Measurements from ENCODE around the gene RP9.

The RP9 gene

GRCh38 chr7:33076737-33077136, 32.5 kb downstream of the RP9 start (continued):
- TF ChIP-seq ZNF10 (tag by site-specific recombination; IDR thresholded peaks at IDR 0.05) (no peak), HIC1 (tag by site-specific recombination; IDR thresholded peaks at IDR 0.05) (no peak), BCL11A (tag by site-specific recombination; IDR thresholded peaks at IDR 0.05; ENCODE audit: low read depth) (no peak), ZNF580 (tag by site-specific recombination; IDR thresholded peaks at IDR 0.05) (no peak), ZNF169 (tag by site-specific recombination; IDR thresholded peaks at IDR 0.05) (no peak), ZNF155 (tag by site-specific recombination; IDR thresholded peaks at IDR 0.05) (no peak), RBAK (tag by site-specific recombination; IDR thresholded peaks at IDR 0.05) (no peak), SETDB1 (IDR thresholded peaks at IDR 0.05; ENCODE audit: insufficient read length, low read length) (no peak), ELK4 (IDR thresholded peaks at IDR 0.05; ENCODE audit: borderline replicate concordance, low read depth, low read length) (no peak), ZNF138 (tag by site-specific recombination; IDR thresholded peaks at IDR 0.05; ENCODE audit: borderline replicate concordance) (no peak)

GRCh38 chr7:33075818-33076518, 33.2 kb downstream of the RP9 start:
- no peak overlapping the region for H3K4me3 ChIP-seq (ENCODE audit: low read depth, low read length)
- H3K9me3 ChIP-seq (ENCODE audit: control insufficient read depth, insufficient read depth, low read depth, low read length) = no peaks in the 10 kb centered on the region
- POLR2A ChIA-PET = no interaction called here
- CTCF ChIA-PET = interaction anchor here (0.6 kb wide), 1 partner anchor 46 kb away, joined by 4 read pairs; no protein-coding TSS in a partner anchor
- H3K4me1 ChIP-seq (ENCODE audit: control insufficient read depth, insufficient read depth, low read length) = no peaks in the 10 kb centered on the region
- H3K36me3 ChIP-seq (ENCODE audit: control insufficient read depth in 2 of 2, insufficient read depth in 1 of 2, low read length in 2 of 2) = no peaks in the 10 kb centered on the region
- no peak overlapping the region for H3K27ac ChIP-seq (ENCODE audit: extremely low read depth, low read depth, low read length)
- TF ChIP-seq ZNF792 (tag by site-specific recombination; IDR thresholded peaks at IDR 0.05) (no peak), ZNF785 (tag by site-specific recombination; IDR thresholded peaks at IDR 0.05) (no peak), ZBTB10 (tag by site-specific recombination; IDR thresholded peaks at IDR 0.05) (no peak), ZNF837 (tag by site-specific recombination; IDR thresholded peaks at IDR 0.05) (no peak), ZNF518A (tag by site-specific recombination; conservative IDR thresholded peaks at IDR 0.05; ENCODE audit: low read depth) (no peak), PRDM6 (tag by site-specific recombination; IDR thresholded peaks at IDR 0.05) (no peak), ZNF658 (tag by site-specific recombination; IDR thresholded peaks at IDR 0.05) (no peak), AEBP2 (tag by site-specific recombination; IDR thresholded peaks at IDR 0.05; ENCODE audit: borderline replicate concordance) (no peak), ZNF639 (tag by site-specific recombination; IDR thresholded peaks at IDR 0.05) (no peak)

All from HEK293 (cell line).